PC-3 (cell line): Measurements from ENCODE around the gene CPT1A. TPM values are rescaled to one million over a fixed set of nuclear protein-coding genes. Genes with fewer than 3 reads are reported as not detected.

Experiments
- ATAC-seq: fragments of 200-7000 bp; cut with Tn5 transposase; 2 replicates; pipeline ENCODE4 v1.9.1; 2020; ENCODE audit warnings: mild to moderate bottlenecking, moderate library complexity
- BruUV-seq: library from RNA; stranded (reverse); fragments of 400-500 nt; replicated peaks from 2 replicates; lab custom pipeline; 2021; lab: Mats Ljungman, UMichigan
- CTCF ChIA-PET: fragments of 300-600 bp; sonication (Branson Sonifier 250); formaldehyde crosslinking; loops from one replicate; lab custom pipeline; 2022; ENCODE audit warnings: antibody characterized with exemption; lab: Charles Lee
- POLR2A ChIA-PET: fragments of 300-600 bp; sonication (Branson Sonifier 250); formaldehyde crosslinking; loops from one replicate; lab custom pipeline; 2022; ENCODE audit warnings: antibody characterized with exemption; ENCODE audit not compliant: unreplicated experiment; lab: Charles Lee
- DNase-seq: peaks from one replicate; pipeline ENCODE4 v3.0.0-alpha.2; 2015
- H2AFZ ChIP-seq: fragments of 300-600 bp; sonication (generic); 2 replicates; pipeline ENCODE4 v1.6.0; 2016; ENCODE audit warnings: antibody characterized with exemption, low read length
- H3F3A ChIP-seq: fragments of 300-600 bp; sonication (generic); one replicate; pipeline ENCODE4 v1.6.0; 2017; ENCODE audit warnings: antibody characterized with exemption, low read length, control low read depth, mild to moderate bottlenecking; ENCODE audit not compliant: unreplicated experiment
- H3K27ac ChIP-seq: fragments of 300-600 bp; sonication (generic); 2 replicates; pipeline ENCODE4 v1.5.1; 2016; ENCODE audit warnings: mild to moderate bottlenecking, low read length
- H3K27me3 ChIP-seq: fragments of 300-600 bp; sonication (generic); 2 replicates; pipeline ENCODE4 v1.6.1; 2016; ENCODE audit warnings: low read length, mixed read lengths
- H3K36me3 ChIP-seq: fragments of 300-600 bp; sonication (generic); 2 replicates; pipeline ENCODE4 v1.6.1; 2016; ENCODE audit warnings: low read depth, mixed run types, low read length, mixed read lengths
- H3K4me1 ChIP-seq: fragments of 300-600 bp; sonication (generic); 2 replicates; pipeline ENCODE4 v1.5.1; 2016; ENCODE audit warnings: low read length; ENCODE audit not compliant: insufficient read depth
- H3K4me2 ChIP-seq: fragments of 300-600 bp; sonication (generic); 2 replicates; pipeline ENCODE4 v1.6.0; 2016; ENCODE audit warnings: low read length
- H3K4me3 ChIP-seq: fragments of 300-600 bp; sonication (generic); 2 replicates; pipeline ENCODE4 v1.5.1; 2016; ENCODE audit warnings: mild to moderate bottlenecking, low read length, mixed read lengths
- H3K79me2 ChIP-seq: fragments of 300-600 bp; sonication (generic); 2 replicates; pipeline ENCODE4 v1.6.1; 2017; ENCODE audit warnings: low read length, mixed read lengths
- H3K9ac ChIP-seq: fragments of 300-600 bp; sonication (generic); 2 replicates; pipeline ENCODE4 v1.6.0; 2016; ENCODE audit warnings: mild to moderate bottlenecking, low read length
- H3K9me2 ChIP-seq: fragments of 300-600 bp; sonication (generic); replicated peaks from 2 replicates; pipeline ENCODE4 v1.6.1; 2016; ENCODE audit warnings: mixed run types, low read length, mixed read lengths
- H3K9me3 ChIP-seq: fragments of 300-600 bp; sonication (generic); 2 replicates; pipeline ENCODE4 v1.6.1; 2016; ENCODE audit warnings: low read length, mixed read lengths
- H4K20me1 ChIP-seq: fragments of 300-600 bp; sonication (generic); 2 replicates; pipeline ENCODE4 v1.6.1; 2016; ENCODE audit warnings: low read length, mixed read lengths
- CTCF ChIP-seq: fragments of 300-600 bp; sonication (generic); conservative IDR thresholded peaks from 2 replicates; pipeline ENCODE4 v1.5.1; 2017; ENCODE audit warnings: antibody characterized with exemption, low read depth, mild to moderate bottlenecking, low read length
- EZH2 ChIP-seq: fragments of 300-600 bp; sonication (generic); IDR thresholded peaks from one replicate; pipeline ENCODE4 v1.6.1; 2017; ENCODE audit warnings: antibody characterized with exemption, mild to moderate bottlenecking, low read length; ENCODE audit not compliant: unreplicated experiment
- EZH2phosphoT487 ChIP-seq: fragments of 300-600 bp; sonication (generic); IDR thresholded peaks from 2 replicates; pipeline ENCODE4 v1.6.1; 2018; ENCODE audit warnings: mild to moderate bottlenecking, antibody characterized with exemption, low read length, borderline replicate concordance
- intact Hi-C: fragments of 100-400 bp; cut with micrococcal nuclease; formaldehyde crosslinking; loops from 2 replicates; pipeline ENCODE4 v1.9.0; 2023
- total RNA-seq: library from RNA; depleted of rRNA; stranded (reverse); fragments of >200 nt; gene quantifications from 2 replicates; pipeline ENCODE4 v1.2.3, GENCODE V29; 2014

CPT1A gene
- total RNA-seq, 1 experiment from 2014 or later, result 38.1 TPM

GRCh38 chr11:68772936-68773335 lies 68.8 kb downstream of the CPT1A start:
- H3K9me2 ChIP-seq, result no peaks in the 10 kb centered on the region
- no TSS peak for BruUV-seq
- no peak overlapping the region for H3K9ac ChIP-seq
- H3F3A ChIP-seq, result no peaks in the 10 kb centered on the region
- H4K20me1 ChIP-seq, result no peaks in the 10 kb centered on the region
- ATAC-seq (no peak), DNase-seq (no peak)
- no peak overlapping the region for H2AFZ ChIP-seq
- H3K27me3 ChIP-seq, result no peaks in the 10 kb centered on the region
- CTCF ChIA-PET, result interaction anchor here (0.6 kb wide), 1 partner anchor 929 kb away, joined by 3 read pairs; no protein-coding TSS in a partner anchor
- intact Hi-C loops, result no loop called here
- no peak overlapping the region for H3K27ac ChIP-seq
- TF ChIP-seq EZH2 (no peak), CTCF (no peak), EZH2phosphoT487 (no peak)
- no peaks in the 10 kb centered on the region for H3K9me3 ChIP-seq
- H3K4me2 ChIP-seq, result no peak overlapping the region
- POLR2A ChIA-PET, result no interaction called here
- H3K79me2 ChIP-seq, result no peaks in the 10 kb centered on the region
- H3K4me3 ChIP-seq, result no peak overlapping the region
- no peaks in the 10 kb centered on the region for H3K4me1 ChIP-seq
- peaks cover 44% of the 10 kb centered on the region for H3K36me3 ChIP-seq

GRCh38 chr11:68770781-68771180 lies 70.9 kb downstream of the CPT1A start:
- no peak for DNase-seq
- ChIA-PET POLR2A (no interaction called here), CTCF (no interaction called here)
- no peaks in the 10 kb centered on the region for H4K20me1 ChIP-seq
- intact Hi-C loops, result no loop called here
- H3K79me2 ChIP-seq, result no peaks in the 10 kb centered on the region
- no peaks in the 10 kb centered on the region for H3K27me3 ChIP-seq
- no peak overlapping the region for H3K4me2 ChIP-seq
- H3K9me2 ChIP-seq, result no peaks in the 10 kb centered on the region
- H3F3A ChIP-seq, result no peaks in the 10 kb centered on the region
- H3K9ac ChIP-seq, result no peak overlapping the region
- H2AFZ ChIP-seq, result no peak overlapping the region
- no peaks in the 10 kb centered on the region for H3K9me3 ChIP-seq
- no peaks in the 10 kb centered on the region for H3K4me1 ChIP-seq
- no peak overlapping the region for H3K27ac ChIP-seq
- H3K36me3 ChIP-seq, result peaks cover 38% of the 10 kb centered on the region
- H3K4me3 ChIP-seq, result no peak overlapping the region
- BruUV-seq, result no TSS peak
- ATAC-seq, result no peak
- TF ChIP-seq EZH2phosphoT487, result no peak
- no peak for TF ChIP-seq CTCF
- TF ChIP-seq EZH2, result no peak

- TF ChIP-seq CTCF, result no peak
- TF ChIP-seq EZH2phosphoT487, result no peak
- TF ChIP-seq EZH2, result no peak
- POLR2A ChIA-PET, result no interaction called here
- Histone ChIP-seq H3F3A (no peaks in the 10 kb centered on the region), H3K4me2 (no peak overlapping the region), H3K9ac (no peak overlapping the region), H3K4me3 (no peak overlapping the region), H3K9me2 (no peaks in the 10 kb centered on the region), H3K79me2 (no peaks in the 10 kb centered on the region), H2AFZ (no peak overlapping the region), H3K9me3 (no peaks in the 10 kb centered on the region), H3K27me3 (no peaks in the 10 kb centered on the region), H3K36me3 (peaks cover 21% of the 10 kb centered on the region; the same call in 1 of the 2 replicates), H4K20me1 (no peaks in the 10 kb centered on the region), H3K27ac (no peak overlapping the region), H3K4me1 (no peaks in the 10 kb centered on the region)
- BruUV-seq, result no TSS peak
- intact Hi-C loops, result no loop called here
- CTCF ChIA-PET, result no interaction called here
- no peak for DNase-seq
- ATAC-seq, result no peak
These were observed 74.0 kb downstream of the CPT1A start for GRCh38 chr11:68767672-68768071.
